ENCODE measurements around the gene ZFHX3. TPM values are rescaled to one million over a fixed set of nuclear protein-coding genes. Genes with fewer than 3 reads are reported as not detected.
A peak's percentile ranks its signal among the peaks of the same experiment; 100 is the strongest.
"Not testable (repeated sequence)": the region's sequence is repeated elsewhere in the genome, so short reads cannot be mapped to it uniquely, and the experiment has no call there.

The ZFHX3 gene
- total and polyA plus RNA-seq, 9 donors, result 3.4 to 17.6 (median 11.9) TPM

DNA sequence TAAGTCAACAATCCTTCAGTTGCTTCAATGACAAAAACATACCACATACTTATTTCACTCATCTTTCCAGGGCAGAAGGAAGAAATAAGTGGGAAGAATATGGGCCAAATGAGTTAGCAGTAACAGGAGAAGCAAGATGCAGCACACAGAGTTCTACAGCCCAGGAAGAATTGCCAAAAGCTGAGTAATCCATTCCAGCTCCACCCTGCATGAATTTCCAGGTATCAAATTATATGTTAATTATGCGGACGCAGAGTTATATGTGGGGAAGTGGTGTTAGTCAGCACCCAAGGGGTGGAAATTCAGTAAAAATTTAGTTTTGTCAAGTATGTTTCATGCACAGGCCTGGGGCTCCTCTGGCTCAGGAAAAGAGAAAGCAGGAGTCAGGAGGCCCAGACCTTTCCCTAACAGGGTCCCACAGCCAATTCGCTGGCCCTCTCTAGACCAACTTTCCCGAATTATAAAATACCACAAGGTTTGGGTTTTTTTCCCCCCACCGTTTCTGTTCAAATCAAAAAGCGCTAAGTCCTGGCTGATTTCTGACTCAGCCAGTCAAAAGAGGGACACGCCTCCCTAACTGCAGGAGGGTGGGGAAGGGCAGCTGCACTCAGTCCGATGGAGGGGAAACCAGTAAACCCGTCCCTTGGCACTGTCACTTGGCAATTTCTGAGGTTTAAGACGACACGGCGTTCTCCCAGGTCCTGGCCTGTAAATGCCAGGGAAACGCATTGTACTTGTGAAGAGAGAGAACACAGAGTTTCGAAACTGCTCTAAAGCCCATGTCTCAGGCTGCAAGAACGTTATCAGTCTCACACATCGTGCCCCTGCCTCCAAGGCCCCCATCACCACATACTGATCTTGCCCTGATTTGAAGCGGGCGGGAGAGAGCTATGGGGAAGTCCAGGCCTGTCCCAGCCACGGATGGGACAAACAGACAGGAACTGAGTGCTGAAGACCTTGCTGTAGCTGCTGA lies 58.1 kb downstream of the ZFHX3 start:
- Histone ChIP-seq H3K4me1 (ENCODE audit: insufficient read depth) (peaks cover 9% of the 10 kb centered on the region), H3K9me3 (no peaks in the 10 kb centered on the region), H3K36me3 (no peaks in the 10 kb centered on the region), H3K4me3 (no peak overlapping the region), H3K27me3 (no peaks in the 10 kb centered on the region), H3K27ac (no peak overlapping the region)
- WGBS, 3 donors, result 42 to 58% (median 50%) methylated on average over 19 of the region's 19 CpGs
- TF ChIP-seq POLR2A (IDR thresholded peaks at IDR 0.05) (no peak), CTCF (IDR thresholded peaks at IDR 0.05) (no peak), EP300 (IDR thresholded peaks at IDR 0.05) (no peak)
- peak in 1 of 5 donors; percentile 39 for DNase-seq
- intact Hi-C loops (cut with DNase I), result loop anchor here in 1 of 4 donors (2.0 kb wide), 1 partner anchor 43 kb away; no protein-coding TSS in a partner anchor

- H3K4me3 ChIP-seq; H3K36me3 ChIP-seq; DNase-seq; H3K27me3 ChIP-seq; H3K4me1 ChIP-seq (ENCODE audit: insufficient read depth); H3K27ac ChIP-seq; H3K9me3 ChIP-seq: not testable (repeated sequence)
- WGBS, 3 donors, result 87 to 94% (median 88%) methylated on average over 7 of the region's 7 CpGs
- intact Hi-C loops (cut with DNase I), result loop anchor here in 1 of 4 donors (2.0 kb wide), 1 partner anchor 42 kb away; no protein-coding TSS in a partner anchor
These were observed 58.7 kb downstream of the ZFHX3 start for GRCh38 chr16:72989203-72989578.

- TF ChIP-seq POLR2A (IDR thresholded peaks at IDR 0.05) (no peak), CTCF (IDR thresholded peaks at IDR 0.05) (no peak), EP300 (IDR thresholded peaks at IDR 0.05) (no peak)
- Histone ChIP-seq H3K36me3 (no peaks in the 10 kb centered on the region), H3K27ac (no peak overlapping the region), H3K4me3 (no peak overlapping the region), H3K27me3 (no peaks in the 10 kb centered on the region), H3K4me1 (ENCODE audit: insufficient read depth) (peaks cover 9% of the 10 kb centered on the region), H3K9me3 (no peaks in the 10 kb centered on the region)
- WGBS, 3 donors, result 94 to 100% (median 96%) methylated on average over 1 of the region's 1 CpG
- intact Hi-C loops (cut with DNase I), result loop anchor here in 1 of 4 donors (2.0 kb wide), 1 partner anchor 42 kb away; no protein-coding TSS in a partner anchor
- no peak for DNase-seq
These were observed 59.4 kb downstream of the ZFHX3 start for GRCh38 chr16:72988569-72988968.

GRCh38 chr16:72987480-72987901 lies 60.4 kb downstream of the ZFHX3 start:
- H3K27me3 ChIP-seq, result no peaks in the 10 kb centered on the region
- WGBS, 3 donors, result 81 to 85% (median 82%) methylated on average over 3 of the region's 3 CpGs
- intact Hi-C loops (cut with DNase I), result no loop called here

More at GRCh38 chr16:72987480-72987901, 60.4 kb downstream of the ZFHX3 start:
- Histone ChIP-seq H3K4me1 (ENCODE audit: insufficient read depth) (peaks cover 9% of the 10 kb centered on the region), H3K27ac (no peak overlapping the region), H3K4me3 (no peak overlapping the region), H3K36me3 (no peaks in the 10 kb centered on the region), H3K9me3 (no peaks in the 10 kb centered on the region)
- TF ChIP-seq CTCF (IDR thresholded peaks at IDR 0.05), result no peak
- no peak for TF ChIP-seq POLR2A (IDR thresholded peaks at IDR 0.05)
- no peak for TF ChIP-seq EP300 (IDR thresholded peaks at IDR 0.05)
- no peak for DNase-seq

All from ovary (tissue), 9 donors.